HT-29 (cell line): Measurements from ENCODE around the gene LACRT. TPM values are rescaled to one million over a fixed set of nuclear protein-coding genes. Genes with fewer than 3 reads are reported as not detected.
A peak's percentile ranks its signal among the peaks of the same experiment; 100 is the strongest.
"Not testable (repeated sequence)": the region's sequence is repeated elsewhere in the genome, so short reads cannot be mapped to it uniquely, and the experiment has no call there.

Experiments
- DNase-seq: peaks from one replicate; pipeline ENCODE4 v3.0.0-alpha.2; 2015; ENCODE audit warnings: low spot score
- total RNA-seq: library from RNA; depleted of rRNA; stranded (reverse); fragments of >200 nt; shearing (Covaris generic); gene quantifications from 2 replicates; pipeline ENCODE4 v1.2.3, GENCODE V29; 2014; rRNA removed

LACRT gene, protein sequence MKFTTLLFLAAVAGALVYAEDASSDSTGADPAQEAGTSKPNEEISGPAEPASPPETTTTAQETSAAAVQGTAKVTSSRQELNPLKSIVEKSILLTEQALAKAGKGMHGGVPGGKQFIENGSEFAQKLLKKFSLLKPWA
- not detected in 2 replicates for total RNA-seq

GRCh38 chr12:54634795-54635194, at the start of gene LACRT:
TSS of gene LACRT (minus strand) at chr12:54634895. CDS start at chr12:54634841, 54 bp downstream.
- no peak for DNase-seq

GRCh38 chr12:54683398-54683797, 48.7 kb upstream of the LACRT start:
- no peak for DNase-seq

GRCh38 chr12:54682674-54683073, 48.0 kb upstream of the LACRT start:
- DNase-seq: no peak

GRCh38 chr12:54680374-54680773, 45.7 kb upstream of the LACRT start:
- peak; percentile 53 for DNase-seq

GRCh38 chr12:54678131-54678530, 43.4 kb upstream of the LACRT start:
- no peak for DNase-seq

DNA sequence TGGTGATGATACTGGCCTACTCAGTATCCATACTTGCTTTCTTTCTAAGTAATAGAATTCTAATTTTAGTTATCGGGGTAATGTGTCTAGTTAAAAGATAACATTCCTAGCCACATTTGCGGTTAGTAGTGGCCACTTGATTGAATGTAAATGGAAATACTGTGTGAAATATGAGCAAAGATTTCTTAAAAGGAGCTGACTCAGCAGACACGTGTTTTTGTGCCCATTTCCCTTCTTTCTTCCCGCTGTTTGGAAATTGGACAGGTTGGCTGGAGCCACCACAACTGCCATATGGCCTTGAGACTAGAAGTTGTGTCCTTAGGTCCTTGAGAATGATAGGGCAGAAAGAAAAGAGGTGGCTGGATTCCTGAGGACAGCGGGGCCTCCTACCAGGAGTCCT, 33.2 kb upstream of the LACRT start:
- no peak for DNase-seq

DNA sequence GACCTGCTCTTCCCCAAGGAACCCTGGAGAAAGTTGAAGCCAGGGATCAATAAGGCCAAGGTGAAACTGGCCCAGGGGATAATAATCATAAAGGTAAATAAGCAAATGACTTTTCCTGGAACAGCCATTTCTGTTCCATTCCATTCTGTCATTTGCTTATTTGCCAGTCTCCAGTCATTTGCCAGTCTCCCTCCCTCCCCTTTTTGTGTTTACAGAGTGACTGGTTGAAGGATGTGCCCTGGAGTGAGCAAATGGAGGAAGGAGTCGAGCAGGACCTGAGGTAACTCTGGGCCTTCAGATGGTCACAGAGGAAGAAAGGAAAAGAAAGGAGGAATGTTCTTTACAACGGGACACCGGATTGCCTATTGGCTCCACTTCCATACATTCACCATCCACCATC, 31.3 kb upstream of the LACRT start:
- DNase-seq: no peak

DNA sequence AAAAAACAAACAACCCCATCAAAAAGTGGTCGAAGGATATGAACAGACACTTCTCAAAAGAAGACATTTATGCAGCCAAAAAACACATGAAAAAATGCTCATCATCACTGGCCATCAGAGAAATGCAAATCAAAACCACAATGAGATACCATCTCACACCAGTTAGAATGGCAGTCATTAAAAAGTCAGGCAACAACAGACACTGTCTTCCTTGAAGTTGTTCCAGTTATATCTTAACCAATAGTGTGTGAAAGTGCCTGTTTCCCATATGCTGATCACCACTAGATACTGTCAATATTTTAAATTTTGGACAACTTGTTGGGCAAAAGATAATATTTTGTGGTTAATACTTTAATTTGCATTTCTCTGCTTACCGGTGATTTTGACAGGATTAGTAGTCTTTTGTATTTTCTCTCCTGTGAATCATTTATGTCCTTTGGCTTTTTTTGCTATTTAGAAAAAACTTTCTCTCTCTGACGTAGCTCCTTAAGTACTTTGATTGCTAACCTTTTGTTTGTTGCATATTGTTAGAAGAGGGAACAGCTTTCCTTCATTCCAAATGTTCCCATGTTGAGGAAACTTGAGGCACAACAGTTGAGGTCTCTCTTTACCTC, 30.4 kb upstream of the LACRT start:
- DNase-seq: not testable (repeated sequence)

DNA sequence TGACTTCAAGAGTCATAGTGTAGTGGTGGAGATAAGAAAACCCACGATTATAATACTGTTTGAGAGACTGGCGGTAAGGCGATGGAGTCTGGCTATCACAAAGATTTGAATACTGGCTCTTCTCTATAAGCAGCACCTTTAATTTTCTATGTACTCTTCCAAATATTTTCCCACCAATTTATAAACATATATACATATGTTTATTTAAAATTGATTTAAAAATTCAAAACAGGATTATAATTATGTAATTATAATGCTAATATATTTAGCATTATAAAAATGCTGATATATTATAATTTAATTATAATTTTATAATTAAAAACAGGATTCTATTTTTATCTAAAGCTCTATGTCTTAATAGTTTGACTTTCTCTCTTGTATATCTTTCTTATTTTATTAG, 28.9 kb upstream of the LACRT start:
- no peak for DNase-seq

DNA sequence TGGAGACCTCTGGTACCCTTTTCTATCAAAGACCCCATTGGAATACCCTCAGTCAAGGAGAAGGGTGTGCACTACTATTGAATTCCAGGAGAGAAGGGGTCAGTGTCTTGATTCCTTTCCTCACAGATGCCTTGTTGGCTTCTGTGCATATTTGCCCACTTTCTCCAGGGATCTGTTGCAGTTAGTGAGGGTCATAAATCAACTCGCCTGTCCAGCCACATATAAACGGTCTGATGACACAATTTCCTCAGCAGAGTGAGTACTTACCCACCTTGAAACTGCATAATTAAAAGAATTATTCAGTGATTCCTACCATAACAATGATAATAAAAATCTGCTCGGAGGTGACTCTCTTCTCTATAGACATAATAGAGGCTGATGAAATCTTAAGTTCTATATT, 27.3 kb upstream of the LACRT start:
- DNase-seq: no peak

DNA sequence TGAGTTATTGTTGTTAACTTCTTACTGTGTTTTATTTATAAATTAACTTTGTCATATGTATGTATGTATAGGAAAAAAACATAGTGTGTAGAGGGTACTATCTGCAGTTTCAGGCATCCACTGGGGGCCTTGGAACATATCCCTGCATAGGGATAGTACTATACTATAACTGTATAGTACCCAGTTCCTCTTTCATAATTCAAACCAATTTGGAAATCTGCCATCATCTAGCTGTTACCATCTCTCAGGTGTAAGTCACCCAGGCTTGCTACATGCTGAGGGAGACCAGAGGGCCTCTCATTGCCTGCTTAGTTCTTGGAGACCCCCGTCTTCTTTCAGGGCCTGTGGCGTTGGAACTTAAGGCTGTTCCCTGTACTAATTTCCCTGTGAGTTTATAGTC, 26.4 kb upstream of the LACRT start:
- no peak for DNase-seq

DNA sequence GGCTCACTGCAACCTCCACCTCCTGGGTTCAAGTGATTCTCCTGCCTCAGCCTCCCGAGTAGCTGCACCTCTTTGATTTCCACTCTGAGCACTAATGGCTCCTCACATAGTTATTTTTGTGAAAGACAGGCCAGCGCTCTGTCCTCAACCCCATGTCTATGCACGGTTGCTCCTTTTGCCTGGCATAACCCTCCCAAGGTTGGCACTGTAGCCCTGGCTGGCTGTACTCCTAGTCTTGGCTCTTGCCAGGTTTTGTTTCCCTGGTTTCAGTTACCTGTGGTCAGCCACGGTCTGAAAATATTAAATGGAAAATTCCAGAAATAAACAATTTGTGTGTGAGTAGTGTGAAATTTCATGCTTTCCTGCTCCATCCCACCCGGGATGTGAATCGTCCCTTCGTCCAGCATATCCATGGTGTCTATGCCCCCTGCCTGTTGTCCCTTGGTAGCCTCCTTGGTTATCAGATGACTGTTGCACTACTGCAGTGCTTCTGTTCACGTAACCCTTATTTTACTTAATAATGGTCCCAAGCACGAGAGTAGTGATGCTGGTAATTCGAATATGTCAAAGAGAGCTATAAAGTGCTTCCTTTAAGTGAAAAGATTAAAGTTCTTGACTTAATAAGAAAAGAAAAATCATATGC, 25.7 kb upstream of the LACRT start:
- DNase-seq: no peak

GRCh38 chr12:54658306-54659264, 23.9 kb upstream of the LACRT start:
- peak; percentile 63 for DNase-seq

GRCh38 chr12:54657105-54657607, 22.5 kb upstream of the LACRT start:
- DNase-seq: no peak

GRCh38 chr12:54654926-54655325, 20.2 kb upstream of the LACRT start:
- DNase-seq: no peak

- no peak for DNase-seq
Measured at GRCh38 chr12:54653025-54653424, 18.3 kb upstream of the LACRT start.

- DNase-seq: no peak
Measured at GRCh38 chr12:54650889-54651288, 16.2 kb upstream of the LACRT start.

- DNase-seq: no peak
Measured at GRCh38 chr12:54650409-54650808, 15.7 kb upstream of the LACRT start.

GRCh38 chr12:54649825-54650224, 15.1 kb upstream of the LACRT start:
- DNase-seq: no peak

GRCh38 chr12:54648265-54648664, 13.6 kb upstream of the LACRT start, which contains the start of gene DCD:
TSS of gene DCD (minus strand) at chr12:54648365. CDS start at chr12:54648303, 62 bp downstream.
- no peak for DNase-seq

- DNase-seq: no peak
Measured at GRCh38 chr12:54641554-54641953, 6.9 kb upstream of the LACRT start.

- DNase-seq: no peak
Measured at GRCh38 chr12:54641089-54641488, 6.4 kb upstream of the LACRT start.
